ENCODE data around the gene WDPCP. TPM values are rescaled to one million over a fixed set of nuclear protein-coding genes. Genes with fewer than 3 reads are reported as not detected.
"Not testable (repeated sequence)": the region's sequence is repeated elsewhere in the genome, so short reads cannot be mapped to it uniquely, and the experiment has no call there.

WDPCP gene
- total RNA-seq, 1 donor from 2014 or later = 6.8 TPM

- no peak for DNase-seq
Measured at GRCh38 chr2:63539416-63540162, 48.7 kb downstream of the WDPCP start.

- no peak for DNase-seq
Measured at GRCh38 chr2:63538390-63538789, 49.9 kb downstream of the WDPCP start.

DNA sequence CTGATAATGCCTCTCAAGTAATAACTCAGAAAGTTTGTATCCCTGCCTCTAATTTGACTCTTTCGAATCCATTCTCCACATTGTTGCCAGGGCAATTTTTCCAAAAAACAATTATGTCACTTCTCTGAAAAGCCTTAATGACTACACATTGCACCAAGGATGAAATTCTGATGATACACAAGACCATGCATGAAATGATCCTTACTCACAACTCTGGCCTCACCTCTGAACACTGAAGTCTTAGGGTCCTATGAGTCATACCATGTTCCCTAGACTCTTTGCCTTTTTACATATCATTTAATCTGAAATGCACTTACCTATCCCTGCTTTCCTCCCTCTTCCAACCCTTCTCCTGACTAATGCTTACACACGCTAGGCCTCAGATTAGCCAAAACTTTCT lies 51.0 kb downstream of the WDPCP start:
- no peak for DNase-seq

- no peak for DNase-seq
Measured at GRCh38 chr2:63530704-63531279, 57.5 kb downstream of the WDPCP start.

DNA sequence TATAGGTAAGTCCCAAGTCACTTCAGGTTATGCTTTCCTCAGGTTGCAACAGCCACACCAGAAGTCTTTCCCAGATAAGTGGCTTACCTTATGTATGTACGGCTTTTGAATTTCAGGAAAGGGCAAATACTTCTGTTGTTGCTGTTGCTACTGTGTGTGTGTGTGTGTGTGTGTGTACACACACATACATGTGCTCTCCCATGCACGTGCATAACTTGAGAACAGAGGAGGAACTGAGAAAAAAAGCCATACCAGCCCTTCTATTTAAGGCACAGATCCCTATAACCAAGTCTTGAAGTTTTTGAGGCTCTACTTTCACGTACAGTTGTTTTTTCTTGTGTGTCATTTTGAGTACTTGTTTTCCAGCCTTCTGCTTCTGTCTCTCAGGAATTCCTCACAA lies 62.4 kb downstream of the WDPCP start:
- DNase-seq = no peak

DNA sequence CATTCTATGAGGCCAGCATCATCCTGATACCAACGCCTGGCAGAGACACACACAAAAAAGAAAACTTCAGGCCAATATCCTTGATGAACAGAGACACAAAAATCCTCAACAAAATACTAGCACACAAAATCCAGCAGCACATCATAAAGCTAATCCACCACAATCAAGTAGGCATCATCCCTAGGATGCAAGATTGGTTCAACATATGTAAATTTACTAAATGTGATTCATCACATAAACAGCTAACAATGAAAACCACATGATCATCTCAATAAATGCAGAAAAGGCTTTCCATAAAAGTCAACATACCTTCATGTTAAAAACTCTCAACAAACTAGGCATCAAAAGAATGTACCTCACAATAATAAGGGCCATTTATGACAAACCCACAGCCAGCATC lies 65.3 kb downstream of the WDPCP start:
- DNase-seq = no peak

DNA sequence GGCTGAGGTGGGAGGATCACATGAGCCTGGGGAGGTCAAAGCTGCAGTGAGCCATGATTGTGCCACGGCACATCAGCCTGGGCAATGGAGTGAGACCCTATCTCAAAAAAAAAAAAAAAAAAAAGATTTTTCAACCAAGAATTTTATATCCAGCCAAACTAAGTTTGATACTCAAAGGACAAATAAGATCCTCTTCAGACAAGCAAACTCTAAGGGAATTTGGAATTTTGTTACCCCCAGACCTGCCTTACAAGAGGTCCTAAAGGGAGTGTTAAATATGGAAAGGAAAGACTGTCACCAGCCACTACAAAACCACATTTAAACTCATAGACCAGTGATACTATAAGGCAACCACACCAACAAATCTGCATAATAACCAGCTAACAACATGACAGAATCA lies 67.5 kb downstream of the WDPCP start:
- no peak for DNase-seq

- DNase-seq = no peak
Measured at GRCh38 chr2:63514781-63515180, 73.5 kb downstream of the WDPCP start.

- DNase-seq = no peak
Measured at GRCh38 chr2:63514237-63514716, 74.0 kb downstream of the WDPCP start.

DNA sequence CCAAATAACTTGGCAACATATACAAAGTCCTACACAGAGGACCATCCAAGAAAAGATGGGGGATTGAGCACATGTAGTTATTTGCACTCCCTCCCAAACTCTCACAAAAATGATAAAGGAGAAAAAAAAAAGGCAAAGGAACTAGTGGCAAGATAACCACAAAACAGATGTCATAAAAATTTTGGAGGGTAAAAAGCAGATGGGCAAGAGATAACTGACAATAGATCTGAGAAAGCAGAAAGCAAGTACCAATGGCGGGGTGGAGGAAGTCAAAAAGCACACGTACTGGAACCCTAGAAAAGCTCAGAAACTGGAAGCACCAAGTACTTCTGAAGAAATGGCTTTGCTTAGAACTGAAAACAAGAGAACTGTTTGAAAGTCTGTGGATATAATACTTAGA lies 82.0 kb downstream of the WDPCP start:
- no peak for DNase-seq

- no peak for DNase-seq
Measured at GRCh38 chr2:63503818-63504217, 84.5 kb downstream of the WDPCP start.

DNA sequence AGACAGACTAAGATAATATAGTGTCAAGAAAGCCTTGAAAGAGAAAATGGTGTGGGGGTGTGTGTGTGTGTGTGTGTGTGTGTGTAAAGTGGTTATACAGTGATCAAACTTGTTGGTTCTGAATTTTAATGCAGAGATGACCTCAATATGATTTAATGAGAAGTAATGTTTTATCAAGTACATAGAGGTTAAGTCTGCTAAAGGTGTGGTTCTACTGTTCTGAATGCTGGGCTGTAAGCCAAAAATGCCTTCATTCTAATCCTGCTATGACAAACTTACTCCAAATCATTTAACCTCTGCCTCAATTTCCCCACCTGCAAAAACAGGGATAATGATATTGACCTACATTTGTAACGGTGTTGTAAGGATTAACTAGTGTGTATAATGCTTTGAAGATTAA lies 87.9 kb downstream of the WDPCP start:
- no peak for DNase-seq

DNA sequence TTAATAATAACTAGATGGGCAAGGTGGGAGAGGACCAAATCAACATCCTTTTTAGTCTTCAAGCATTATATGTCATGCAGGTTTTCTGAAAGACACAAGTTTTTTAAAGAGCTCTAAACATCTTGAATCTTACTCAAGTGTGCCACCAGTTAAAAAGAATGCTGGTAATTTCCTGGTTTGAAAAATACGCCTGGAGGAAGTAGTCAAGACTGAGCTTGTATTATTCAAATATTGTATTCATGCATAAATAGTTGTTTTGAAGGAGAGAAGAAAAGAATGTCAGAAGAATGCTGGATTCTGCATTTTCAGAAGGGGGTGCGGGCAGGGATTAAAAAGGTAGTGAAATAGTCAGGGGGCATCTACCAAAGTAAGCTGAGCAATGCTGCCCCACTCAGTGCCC lies 90.7 kb downstream of the WDPCP start:
- DNase-seq = no peak

- DNase-seq = no peak
Measured at GRCh38 chr2:63494968-63495367, 93.3 kb downstream of the WDPCP start.

- no peak for DNase-seq
Measured at GRCh38 chr2:63494100-63494499, 94.2 kb downstream of the WDPCP start.

GRCh38 chr2:63488118-63488713 lies 100.1 kb downstream of the WDPCP start:
- peak; percentile 66 for DNase-seq

GRCh38 chr2:63486861-63487290 lies 101.4 kb downstream of the WDPCP start:
- DNase-seq = peak; percentile 10

DNA sequence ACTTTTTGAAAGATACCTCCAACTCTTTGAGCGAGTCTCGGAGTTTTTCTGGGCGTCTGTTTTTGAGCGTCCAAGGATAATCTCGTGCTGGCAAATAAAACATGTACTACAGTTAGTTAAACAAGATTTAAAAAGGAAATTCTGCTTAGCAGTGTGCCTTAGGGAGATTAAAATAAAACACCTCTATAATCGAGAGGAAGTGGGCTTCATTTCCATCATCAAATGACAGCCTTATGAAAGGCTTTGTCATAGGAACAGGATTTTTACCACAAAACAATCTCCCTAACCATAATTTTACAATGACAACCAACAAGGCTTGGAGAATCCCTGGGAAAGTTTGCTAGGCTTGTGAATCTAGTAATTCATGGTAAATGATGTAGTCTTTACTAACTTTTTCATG lies 103.4 kb downstream of the WDPCP start:
- no peak for DNase-seq

GRCh38 chr2:63484481-63484880 lies 103.8 kb downstream of the WDPCP start:
- DNase-seq = no peak

GRCh38 chr2:63477686-63478085 lies 110.6 kb downstream of the WDPCP start:
- no peak for DNase-seq

- not testable (repeated sequence) for DNase-seq
Measured at GRCh38 chr2:63469313-63469712, 119.0 kb downstream of the WDPCP start.

- no peak for DNase-seq
Measured at GRCh38 chr2:63465633-63466032, 122.6 kb downstream of the WDPCP start.

- no peak for DNase-seq
Measured at GRCh38 chr2:63463142-63463541, 125.1 kb downstream of the WDPCP start.

DNA sequence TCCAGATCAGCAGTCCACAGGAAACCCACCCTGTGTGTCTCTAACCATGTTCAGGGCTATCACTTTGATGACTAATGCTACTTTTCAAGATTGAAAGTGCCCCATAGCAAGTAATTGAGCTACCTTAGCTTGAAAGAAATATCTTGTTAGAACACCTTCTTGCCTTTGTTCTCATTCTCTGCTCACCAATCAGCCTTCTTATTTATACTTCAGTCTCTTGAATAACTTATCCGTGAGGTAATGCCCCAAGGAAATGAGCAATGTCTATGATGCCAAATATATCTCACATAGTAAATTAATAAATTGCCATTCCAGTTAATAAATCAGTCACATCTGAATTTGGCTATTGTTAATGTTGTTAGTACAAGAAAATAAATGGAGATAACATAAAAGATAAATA lies 141.6 kb downstream of the WDPCP start:
- DNase-seq = no peak

Measured in dermis blood vessel endothelial cell (primary cell).